ENCODE results near the gene GARIN5A. TPM values are rescaled to one million over a fixed set of nuclear protein-coding genes. Genes with fewer than 3 reads are reported as not detected.

GARIN5A gene
- polyA plus RNA-seq, 3 donors = 0.41 TPM; not detected in 2

GRCh38 chr19:50482916-50483315 is 6.3 kb upstream of the GARIN5A start:
- Histone ChIP-seq H3K36me3 (replicated peaks in 1 of 2; ENCODE audit: control insufficient read depth in 1 of 2, insufficient read depth in 2 of 2, low read length in 2 of 2) (peaks cover 44 to 55% of the 10 kb centered on the region in 2 donors), H3K27me3 (ENCODE audit: control insufficient read depth in 2 of 2, insufficient read depth in 2 of 2, low read length in 2 of 2) (no peaks in the 10 kb centered on the region), H3K9me3 (replicated peaks in 1 of 2; ENCODE audit: control insufficient read depth in 1 of 2, insufficient read depth in 1 of 2, low read length in 2 of 2) (peaks cover 5 to 9% of the 10 kb centered on the region in 2 donors), H3K27ac (ENCODE audit: low read depth in 1 of 2, low read length in 2 of 2) (no peak overlapping the region), H3K4me1 (ENCODE audit: control insufficient read depth in 1 of 2, insufficient read depth in 2 of 2, low read length in 2 of 2) (peaks cover 15 to 22% of the 10 kb centered on the region in 2 donors), H3K79me2 (ENCODE audit: insufficient read depth, low read length) (peaks cover 14% of the 10 kb centered on the region), H3K4me2 (replicated peaks; ENCODE audit: extremely low read depth, low read length, poor library complexity, severe bottlenecking) (no peak overlapping the region), H2AFZ (ENCODE audit: insufficient read depth, low read depth, low read length, poor library complexity, severe bottlenecking) (no peak overlapping the region), H4K20me1 (ENCODE audit: insufficient read depth, low read length) (peaks cover 33% of the 10 kb centered on the region), H3K9ac (ENCODE audit: insufficient read depth, low read length, poor library complexity, severe bottlenecking) (no peak overlapping the region), H3K4me3 (replicated peaks in 1 of 3; ENCODE audit: low read depth in 2 of 3, low read length in 3 of 3) (no peak overlapping the region)
- H3K27ac Mint-ChIP-seq = no peak overlapping the region
- no peak for DNase-seq
- WGBS (ENCODE audit: insufficient coverage) = 98% methylated on average over 10 of the region's 10 CpGs
- TF ChIP-seq CTCF (IDR thresholded peaks at IDR 0.05) = no peak
- no peak overlapping the region for H3K4me3 Mint-ChIP-seq
- intact Hi-C loops (cut with micrococcal nuclease) = no loop called here
- peaks cover 36 to 55% of the 10 kb centered on the region in 2 donors for H3K36me3 Mint-ChIP-seq
- peaks cover 24% of the 10 kb centered on the region for H3K4me1 Mint-ChIP-seq
- H3K27me3 Mint-ChIP-seq (ENCODE audit: low read depth in 3 of 3) = peaks cover 0 to 4% (median 0%) of the 10 kb centered on the region in 3 donors
- peaks cover 4 to 22% (median 7%) of the 10 kb centered on the region in 7 donors for H3K9me3 Mint-ChIP-seq

GRCh38 chr19:50482271-50482855 is 5.7 kb upstream of the GARIN5A start:
- Histone ChIP-seq H3K4me2 (replicated peaks; ENCODE audit: extremely low read depth, low read length, poor library complexity, severe bottlenecking) (no peak overlapping the region), H3K27me3 (ENCODE audit: control insufficient read depth in 2 of 2, insufficient read depth in 2 of 2, low read length in 2 of 2) (no peaks in the 10 kb centered on the region), H3K79me2 (ENCODE audit: insufficient read depth, low read length) (peaks cover 19% of the 10 kb centered on the region), H3K36me3 (replicated peaks in 1 of 2; ENCODE audit: control insufficient read depth in 1 of 2, insufficient read depth in 2 of 2, low read length in 2 of 2) (peaks cover 44 to 58% of the 10 kb centered on the region in 2 donors), H3K9me3 (replicated peaks in 1 of 2; ENCODE audit: control insufficient read depth in 1 of 2, insufficient read depth in 1 of 2, low read length in 2 of 2) (peaks cover 5 to 9% of the 10 kb centered on the region in 2 donors), H3K27ac (ENCODE audit: low read depth in 1 of 2, low read length in 2 of 2) (no peak overlapping the region), H3K9ac (ENCODE audit: insufficient read depth, low read length, poor library complexity, severe bottlenecking) (no peak overlapping the region), H2AFZ (ENCODE audit: insufficient read depth, low read depth, low read length, poor library complexity, severe bottlenecking) (no peak overlapping the region), H4K20me1 (ENCODE audit: insufficient read depth, low read length) (peaks cover 38% of the 10 kb centered on the region), H3K4me1 (ENCODE audit: control insufficient read depth in 1 of 2, insufficient read depth in 2 of 2, low read length in 2 of 2) (peaks cover 14 to 21% of the 10 kb centered on the region in 2 donors), H3K4me3 (replicated peaks in 1 of 3; ENCODE audit: low read depth in 2 of 3, low read length in 3 of 3) (no peak overlapping the region)
- intact Hi-C loops (cut with micrococcal nuclease) = no loop called here
- WGBS (ENCODE audit: insufficient coverage) = 94% methylated on average over 12 of the region's 16 CpGs
- H3K4me3 Mint-ChIP-seq = no peak overlapping the region
- peaks cover 0 to 17% (median 5%) of the 10 kb centered on the region in 7 donors for H3K9me3 Mint-ChIP-seq
- peaks cover 24% of the 10 kb centered on the region for H3K4me1 Mint-ChIP-seq
- peaks cover 0 to 4% (median 0%) of the 10 kb centered on the region in 3 donors for H3K27me3 Mint-ChIP-seq (ENCODE audit: low read depth in 3 of 3)
- H3K27ac Mint-ChIP-seq = no peak overlapping the region
- no peak for DNase-seq
- H3K36me3 Mint-ChIP-seq = peaks cover 41 to 61% of the 10 kb centered on the region in 2 donors
- TF ChIP-seq CTCF (IDR thresholded peaks at IDR 0.05) = no peak

Data from CD14-positive monocyte (primary cell).